Fibroblast of pulmonary artery (primary cell): ENCODE data around the gene RASGEF1B.

Experiments used
- DNase-seq: peaks from one replicate; pipeline ENCODE4 v3.0.0-alpha.2; 2010; ENCODE audit warnings: low read depth
- H3K4me3 ChIP-seq: replicated peaks from 2 replicates; pipeline ENCODE4 v1.5.1; 2011; ENCODE audit warnings: low read depth, mild to moderate bottlenecking, control low read depth, low read length, moderate library complexity
- CTCF ChIP-seq: IDR thresholded peaks from 2 replicates; pipeline ENCODE4 v1.5.1; 2011; ENCODE audit warnings: mild to moderate bottlenecking, control low read depth, low read length, inconsistent platforms; ENCODE audit errors: missing control alignments

RASGEF1B gene

GRCh38 chr4:81512001-81512756 lies 40.5 kb upstream of the RASGEF1B start:
- no peak for DNase-seq
- TF ChIP-seq CTCF, result no peak
- no peak overlapping the region for H3K4me3 ChIP-seq

GRCh38 chr4:81510643-81511178 lies 39.0 kb upstream of the RASGEF1B start:
- TF ChIP-seq CTCF, result no peak
- no peak for DNase-seq
- H3K4me3 ChIP-seq, result no peak overlapping the region

GRCh38 chr4:81509822-81510221 lies 38.1 kb upstream of the RASGEF1B start:
- no peak for TF ChIP-seq CTCF
- no peak for DNase-seq
- no peak overlapping the region for H3K4me3 ChIP-seq

- no peak for DNase-seq
- H3K4me3 ChIP-seq, result no peak overlapping the region
- no peak for TF ChIP-seq CTCF
Measured at GRCh38 chr4:81509191-81509590, 37.5 kb upstream of the RASGEF1B start.

- no peak for TF ChIP-seq CTCF
- DNase-seq, result no peak
- H3K4me3 ChIP-seq, result no peak overlapping the region
Measured at GRCh38 chr4:81508411-81509185, 36.9 kb upstream of the RASGEF1B start.

- TF ChIP-seq CTCF, result no peak
- no peak overlapping the region for H3K4me3 ChIP-seq
- DNase-seq, result no peak
Measured at GRCh38 chr4:81507530-81507929, 35.8 kb upstream of the RASGEF1B start.
